Neutrophil (primary cell): ENCODE data around the gene PRDM15.

Source experiments
- H3K27ac ChIP-seq: fragments of 200-600 bp; sonication (generic); 2 replicates; pipeline ENCODE4 v1.5.1; 2016; ENCODE audit warnings: mild to moderate bottlenecking, moderate library complexity
- H3K27me3 ChIP-seq: fragments of 200-600 bp; sonication (generic); 2 replicates; pipeline ENCODE4 v1.6.0; 2016; ENCODE audit warnings: mild to moderate bottlenecking
- H3K36me3 ChIP-seq: fragments of 200-600 bp; sonication (generic); 2 replicates; pipeline ENCODE4 v1.5.1; 2017
- H3K4me1 ChIP-seq, 2 experiments: fragments of 200-600 bp in 1 of 2; sonication (generic) in 1 of 2; 1 replicate in 1 of 2; 2 replicates in 1 of 2; pipeline versions ENCODE4 v1.5.1 to v1.6.1; 2013 to 2016; ENCODE audit warnings: low read depth in 1 of 2, low read length in 1 of 2, mild to moderate bottlenecking in 1 of 2, moderate library complexity in 1 of 2; ENCODE audit not compliant: control insufficient read depth in 1 of 2, insufficient read depth in 1 of 2
- H3K4me3 ChIP-seq, 2 experiments: fragments of 200-600 bp in 1 of 2; sonication (generic) in 1 of 2; 1 replicate in 1 of 2; 2 replicates in 1 of 2; pipeline ENCODE4 v1.5.1; 2013 to 2016; ENCODE audit warnings: low read depth in 1 of 2, low read length in 1 of 2, mild to moderate bottlenecking in 1 of 2, moderate library complexity in 1 of 2
- H3K9me3 ChIP-seq: fragments of 200-600 bp; sonication (generic); 2 replicates; pipeline ENCODE4 v1.5.1; 2016
- TF ChIP-seq, protein P1 (sequence below): fragments of 200-600 bp; sonication (generic); IDR thresholded peaks from 2 replicates; pipeline ENCODE4 v1.5.1; 2016; ENCODE audit warnings: antibody characterized with exemption

Gene PRDM15

DNA sequence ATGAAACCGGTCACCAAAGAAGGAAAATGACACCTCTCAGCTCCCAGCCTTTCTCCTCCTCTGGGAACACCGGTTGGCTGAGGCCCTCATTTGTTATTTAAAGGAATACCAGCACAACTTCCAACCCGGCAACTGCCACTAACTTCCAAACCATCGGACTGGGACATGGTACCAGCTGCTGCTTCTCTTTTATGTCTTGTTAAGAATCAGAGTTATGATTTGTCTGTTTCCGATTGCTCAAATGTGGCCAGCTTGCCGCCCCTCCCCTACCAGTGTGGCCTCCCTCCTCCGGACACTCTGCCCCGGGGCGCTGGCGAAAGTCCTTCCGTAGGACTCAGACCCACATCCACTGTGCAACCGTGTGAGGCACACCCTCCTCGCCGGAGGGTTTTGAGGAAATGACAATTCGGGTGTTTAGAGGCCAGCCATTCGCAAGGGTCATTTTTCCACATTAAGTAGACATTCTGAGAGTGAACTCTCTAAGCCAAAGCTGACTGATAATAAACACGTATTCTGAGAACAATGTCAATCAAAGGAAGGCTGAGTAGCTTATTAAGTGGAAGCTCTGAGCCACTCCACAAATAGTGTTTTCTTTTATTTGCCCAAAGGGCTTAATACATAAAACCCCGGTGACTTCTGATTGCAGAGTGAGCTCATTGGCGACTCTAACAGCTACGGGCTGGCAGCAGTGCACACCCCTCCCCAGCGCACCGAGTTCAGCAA lies 117.8 kb downstream of the PRDM15 start:
- H3K27me3 ChIP-seq: peaks cover 53% of the 10 kb centered on the region
- H3K4me1 ChIP-seq: peaks cover 37 to 57% of the 10 kb centered on the region in 2 experiments
- H3K9me3 ChIP-seq: no peaks in the 10 kb centered on the region
- TF ChIP-seq, protein P1, sequence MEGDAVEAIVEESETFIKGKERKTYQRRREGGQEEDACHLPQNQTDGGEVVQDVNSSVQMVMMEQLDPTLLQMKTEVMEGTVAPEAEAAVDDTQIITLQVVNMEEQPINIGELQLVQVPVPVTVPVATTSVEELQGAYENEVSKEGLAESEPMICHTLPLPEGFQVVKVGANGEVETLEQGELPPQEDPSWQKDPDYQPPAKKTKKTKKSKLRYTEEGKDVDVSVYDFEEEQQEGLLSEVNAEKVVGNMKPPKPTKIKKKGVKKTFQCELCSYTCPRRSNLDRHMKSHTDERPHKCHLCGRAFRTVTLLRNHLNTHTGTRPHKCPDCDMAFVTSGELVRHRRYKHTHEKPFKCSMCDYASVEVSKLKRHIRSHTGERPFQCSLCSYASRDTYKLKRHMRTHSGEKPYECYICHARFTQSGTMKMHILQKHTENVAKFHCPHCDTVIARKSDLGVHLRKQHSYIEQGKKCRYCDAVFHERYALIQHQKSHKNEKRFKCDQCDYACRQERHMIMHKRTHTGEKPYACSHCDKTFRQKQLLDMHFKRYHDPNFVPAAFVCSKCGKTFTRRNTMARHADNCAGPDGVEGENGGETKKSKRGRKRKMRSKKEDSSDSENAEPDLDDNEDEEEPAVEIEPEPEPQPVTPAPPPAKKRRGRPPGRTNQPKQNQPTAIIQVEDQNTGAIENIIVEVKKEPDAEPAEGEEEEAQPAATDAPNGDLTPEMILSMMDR: no peak
- peak overlapping the region; percentile 45 to 56 for H3K4me3 ChIP-seq
- H3K36me3 ChIP-seq: no peaks in the 10 kb centered on the region
- H3K27ac ChIP-seq: peak overlapping the region; percentile 81

DNA sequence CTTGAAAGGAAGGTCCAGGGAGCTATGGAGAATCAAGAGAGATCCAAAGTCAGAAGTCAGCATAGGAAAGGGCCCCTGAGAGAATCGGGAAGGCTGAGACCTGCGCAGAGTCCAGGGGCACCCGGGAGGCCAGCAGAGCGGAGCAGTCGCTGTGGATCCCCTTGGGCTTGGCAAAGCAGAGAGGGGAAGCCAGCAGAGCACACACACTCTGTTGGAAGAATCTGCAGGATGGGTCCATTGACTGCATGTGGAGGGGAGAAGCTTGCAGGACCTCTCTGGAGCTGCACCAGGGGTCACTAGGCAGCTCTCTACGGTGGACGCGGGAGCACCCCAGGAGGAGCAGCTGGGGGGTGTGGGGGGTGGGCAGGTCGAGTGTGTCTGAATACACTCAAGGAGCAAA lies 118.7 kb downstream of the PRDM15 start:
- H3K27ac ChIP-seq: peak overlapping the region; percentile 81
- H3K4me1 ChIP-seq: peaks cover 34 to 53% of the 10 kb centered on the region in 2 experiments
- TF ChIP-seq, protein P1: no peak
- H3K36me3 ChIP-seq: no peaks in the 10 kb centered on the region
- no peaks in the 10 kb centered on the region for H3K9me3 ChIP-seq
- H3K4me3 ChIP-seq: no peak overlapping the region
- peaks cover 44% of the 10 kb centered on the region for H3K27me3 ChIP-seq

- no peak overlapping the region for H3K27ac ChIP-seq
- H3K4me1 ChIP-seq: peaks cover 34 to 51% of the 10 kb centered on the region in 2 experiments
- no peaks in the 10 kb centered on the region for H3K9me3 ChIP-seq
- H3K27me3 ChIP-seq: peaks cover 39% of the 10 kb centered on the region
- TF ChIP-seq, protein P1: no peak
- no peak overlapping the region for H3K4me3 ChIP-seq
- H3K36me3 ChIP-seq: no peaks in the 10 kb centered on the region
Observed at GRCh38 chr21:41759926-41760325, 119.2 kb downstream of the PRDM15 start.

GRCh38 chr21:41759214-41759840 lies 119.8 kb downstream of the PRDM15 start:
- H3K4me3 ChIP-seq: no peak overlapping the region
- H3K4me1 ChIP-seq: peaks cover 34 to 51% of the 10 kb centered on the region in 2 experiments
- H3K27me3 ChIP-seq: peaks cover 37% of the 10 kb centered on the region
- no peaks in the 10 kb centered on the region for H3K36me3 ChIP-seq
- TF ChIP-seq, protein P1: no peak
- no peaks in the 10 kb centered on the region for H3K9me3 ChIP-seq
- H3K27ac ChIP-seq: no peak overlapping the region

DNA sequence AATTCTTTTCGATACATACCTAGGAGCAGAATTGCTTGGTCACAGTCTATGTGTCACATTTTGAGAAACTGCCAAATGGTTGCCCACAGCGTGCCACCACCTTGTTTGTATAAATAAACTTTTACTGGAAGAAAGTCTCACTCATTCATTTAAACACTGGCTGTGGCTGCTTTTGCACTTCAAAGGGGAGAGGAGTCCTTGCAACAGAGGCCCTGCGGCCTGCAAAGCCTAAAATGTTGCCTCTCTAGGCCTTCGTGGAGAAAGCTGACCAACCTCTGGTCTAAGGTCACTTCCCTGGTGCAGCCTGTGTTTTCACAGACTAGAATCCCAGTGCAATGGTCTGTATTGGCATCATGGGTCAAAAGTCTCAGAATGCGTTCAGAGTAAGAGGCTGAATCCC lies 120.6 kb downstream of the PRDM15 start:
- Histone ChIP-seq H3K36me3 (no peaks in the 10 kb centered on the region), H3K9me3 (no peaks in the 10 kb centered on the region), H3K4me3 (no peak overlapping the region), H3K4me1 (peaks cover 33 to 48% of the 10 kb centered on the region in 2 experiments), H3K27me3 (peaks cover 37% of the 10 kb centered on the region), H3K27ac (no peak overlapping the region)
- TF ChIP-seq, protein P1: no peak
